GM12878 (cell line): ENCODE data around the gene CCNA2. TPM values are rescaled to one million over a fixed set of nuclear protein-coding genes. Genes with fewer than 3 reads are reported as not detected.

ENCODE experiments used
- ATAC-seq: fragments of 200-7000 bp; cut with Tn5 transposase; 3 replicates; pipeline ENCODE4 v1.9.1; 2020; ENCODE audit warnings: mild to moderate bottlenecking, moderate library complexity
- BruUV-seq: library from RNA; stranded (reverse); fragments of 400-500 nt; replicated peaks from 2 replicates; lab custom pipeline; 2021; lab: Mats Ljungman, UMichigan
- CTCF ChIA-PET: fragments of 300-600 bp; sonication (Branson Sonifier 250); formaldehyde crosslinking; extraction: SDS; loops from one replicate; lab custom pipeline; 2021; ENCODE audit warnings: inconsistent platforms; lab: Yijun Ruan, JAX
- POLR2A ChIA-PET: fragments of 350-600 bp; formaldehyde crosslinking; extraction: SDS; loops from one replicate; lab custom pipeline; 2021; ENCODE audit warnings: inconsistent platforms; lab: Charles Lee
- RAD21 ChIA-PET: fragments of 300-600 bp; sonication (Branson Sonifier 250); formaldehyde crosslinking; loops from one replicate; lab custom pipeline; 2023; ENCODE audit warnings: antibody characterized with exemption; ENCODE audit not compliant: unreplicated experiment; lab: Charles Lee
- SMC1A ChIA-PET: fragments of 300-600 bp; sonication (Branson Sonifier 250); formaldehyde crosslinking; loops from one replicate; lab custom pipeline; 2023; ENCODE audit not compliant: unreplicated experiment, uncharacterized antibody; lab: Charles Lee
- DNase-seq: peaks from one replicate; pipeline ENCODE4 v3.0.0-alpha.2; 2011; ENCODE audit warnings: low read depth, low spot score
- FAIRE-seq: peaks from 3 replicates; lab custom pipeline; 2011; peaks lifted over from hg19 to GRCh38; lab: Jason Lieb, UNC
- H2AFZ ChIP-seq: 2 replicates; pipeline ENCODE4 v1.6.0; 2011; ENCODE audit warnings: low read depth, low read length, control low read depth; ENCODE audit not compliant: control insufficient read depth
- H3K27ac ChIP-seq: 2 replicates; pipeline ENCODE4 v1.5.1; 2011; ENCODE audit warnings: control low read depth; ENCODE audit not compliant: control insufficient read depth, insufficient read depth
- H3K27me3 ChIP-seq, 2 experiments: replicated peaks in 1 of 2; 2 replicates each; pipeline versions ENCODE4 v1.6.0 to v1.6.1; 2011; ENCODE audit warnings: low read length in 1 of 2; ENCODE audit not compliant: control insufficient read depth in 2 of 2, insufficient read depth in 2 of 2
- H3K36me3 ChIP-seq, 2 experiments: 2 replicates each; pipeline ENCODE4 v1.5.1; 2011; ENCODE audit warnings: low read length in 1 of 2; ENCODE audit not compliant: control insufficient read depth in 2 of 2, insufficient read depth in 2 of 2
- H3K4me1 ChIP-seq: 2 replicates; pipeline ENCODE4 v1.6.1; 2011; ENCODE audit warnings: mild to moderate bottlenecking, low read length, moderate library complexity, mixed read lengths; ENCODE audit not compliant: control insufficient read depth, insufficient read depth
- H3K4me2 ChIP-seq: 2 replicates; pipeline ENCODE4 v1.6.0; 2011; ENCODE audit warnings: control low read depth; ENCODE audit not compliant: control insufficient read depth, insufficient read depth
- H3K4me3 ChIP-seq: fragments of 200-600 bp; sonication (generic); 2 replicates; pipeline ENCODE4 v1.5.1; 2016
- H3K79me2 ChIP-seq: 2 replicates; pipeline ENCODE4 v1.6.0; 2011; ENCODE audit warnings: low read length; ENCODE audit not compliant: control insufficient read depth, insufficient read depth
- H3K9ac ChIP-seq: 2 replicates; pipeline ENCODE4 v1.8.0; 2011; ENCODE audit warnings: low read length, control low read depth, mixed read lengths; ENCODE audit not compliant: control insufficient read depth, insufficient read depth
- H3K9me3 ChIP-seq: replicated peaks from 3 replicates; pipeline ENCODE4 v1.5.1; 2011; ENCODE audit warnings: mild to moderate bottlenecking, low read length; ENCODE audit not compliant: control insufficient read depth, insufficient read depth
- H4K20me1 ChIP-seq: 2 replicates; pipeline ENCODE4 v1.6.0; 2011; ENCODE audit not compliant: control insufficient read depth, insufficient read depth
- CEBPZ ChIP-seq: fragments of 150-350 bp; IDR thresholded peaks from 2 replicates; pipeline ENCODE4 v1.6.1; 2016; ENCODE audit warnings: low read depth, low read length
- CHD1 ChIP-seq: IDR thresholded peaks from 2 replicates; pipeline ENCODE4 v1.6.1; 2012; ENCODE audit warnings: low read depth, low read length, improper control_type of control experiment
- EZH2 ChIP-seq: IDR thresholded peaks from 2 replicates; pipeline ENCODE4 v1.6.1; 2012; ENCODE audit warnings: low read depth, mild to moderate bottlenecking, control low read depth, inconsistent platforms, low read length, borderline replicate concordance; ENCODE audit not compliant: control insufficient read depth
- FOXK2 ChIP-seq: fragments of 450-650 bp; IDR thresholded peaks from 2 replicates; pipeline ENCODE4 v1.6.1; 2017; ENCODE audit warnings: mild to moderate bottlenecking, moderate library complexity
- HSF1 ChIP-seq: fragments of 150-350 bp; IDR thresholded peaks from 2 replicates; pipeline ENCODE4 v1.6.1; 2014; ENCODE audit warnings: mild to moderate bottlenecking, low read depth, low read length
- JUND ChIP-seq: IDR thresholded peaks from 2 replicates; pipeline ENCODE4 v1.6.1; 2012; ENCODE audit warnings: low read depth, mild to moderate bottlenecking, low read length, improper control_type of control experiment, moderate library complexity
- KAT2A ChIP-seq: conservative IDR thresholded peaks from 2 replicates; pipeline ENCODE4 v1.6.1; 2011; ENCODE audit warnings: low read depth, low read length; ENCODE audit not compliant: control insufficient read depth
- MAX ChIP-seq: IDR thresholded peaks from 2 replicates; pipeline ENCODE4 v1.6.1; 2012; ENCODE audit warnings: low read depth, low read length, improper control_type of control experiment
- MEF2B ChIP-seq: fragments of 450-650 bp; IDR thresholded peaks from 2 replicates; pipeline ENCODE4 v1.6.1; 2018; ENCODE audit warnings: mild to moderate bottlenecking, moderate library complexity; ENCODE audit not compliant: partially characterized antibody, poor library complexity, severe bottlenecking
- NR2C1 ChIP-seq: fragments of 450-650 bp; IDR thresholded peaks from 2 replicates; pipeline ENCODE4 v1.6.1; 2017; ENCODE audit warnings: antibody characterized with exemption, mild to moderate bottlenecking, moderate library complexity
- NR2F1 ChIP-seq: fragments of 450-650 bp; conservative IDR thresholded peaks from 2 replicates; pipeline ENCODE4 v1.6.1; 2017; ENCODE audit warnings: mild to moderate bottlenecking
- PML ChIP-seq: IDR thresholded peaks from 2 replicates; pipeline ENCODE4 v1.6.1; 2012; ENCODE audit warnings: low read length, inconsistent platforms
- SRF ChIP-seq, 2 experiments: IDR thresholded peaks; 2 replicates each; pipeline ENCODE4 v1.6.1; 2011; ENCODE audit warnings: low read depth in 2 of 2, low read length in 2 of 2, mild to moderate bottlenecking in 1 of 2, moderate library complexity in 1 of 2
- TARDBP ChIP-seq: IDR thresholded peaks from 2 replicates; pipeline ENCODE4 v1.6.1; 2016; ENCODE audit warnings: borderline replicate concordance
- TCF7 ChIP-seq: IDR thresholded peaks from 2 replicates; pipeline ENCODE4 v1.6.1; 2014; ENCODE audit warnings: antibody characterized with exemption, borderline replicate concordance
- ZNF687 ChIP-seq: fragments of 450-650 bp; IDR thresholded peaks from 2 replicates; pipeline ENCODE4 v1.6.1; 2017; ENCODE audit warnings: mild to moderate bottlenecking, moderate library complexity
- WGBS: methylation state at CpG from one replicate; pipeline ENCODE4 v1.1.6; 2016; ENCODE audit warnings: low lambda C conversion rate; ENCODE audit not compliant: insufficient replicate concordance, insufficient coverage; ENCODE audit errors: missing lambda C conversion rate; 5-methylcytosine and 5-hydroxymethylcytosine counted together
- in situ Hi-C: fragments of 300-500 bp; cut with MboI; formaldehyde crosslinking; loops from 9 replicates; pipeline ENCODE4 v1.14.3; 2018; ENCODE audit warnings: mixed read lengths
- intact Hi-C: fragments of 100-400 bp; cut with micrococcal nuclease; formaldehyde crosslinking; loops from one replicate; pipeline ENCODE4 v1.14.2; 2022; ENCODE audit not compliant: unreplicated experiment
- polyA plus RNA-seq, 11 experiments: library from polyadenylated mRNA; depleted of rRNA in 4 of 11; unstranded in 6 of 11; stranded (reverse) in 5 of 11; fragments of >200 nt; fragmentation: Nextera tagmentation in 4 of 11; fragmentation: Illumina TruSeq in 1 of 11; extraction: Ambion mirVana in 4 of 11; extraction: Trizol in 1 of 11; gene quantifications; 1 replicate in 1 of 11; 2 replicates in 10 of 11; pipeline versions ENCODE4 v1.2.1 to v1.2.3, GENCODE V29; 2011 to 2016; ENCODE audit warnings: inconsistent platforms in 2 of 11, missing spikeins in 2 of 11, low read depth in 1 of 11
- total RNA-seq, 4 experiments: library from RNA; depleted of rRNA in 3 of 4; stranded (reverse); fragments of >200 nt in 3 of 4; fragmentation: Illumina TruSeq in 1 of 4; extraction: Trizol in 1 of 4; gene quantifications; 2 replicates each; pipeline versions ENCODE4 v1.2.1 to v1.2.3, GENCODE V29; 2013 to 2021

The CCNA2 gene
- total and polyA plus RNA-seq, 10 of the 15 experiments (the other 5 are each of a cell fraction or from before 2014, with no cell fraction given) = 21.8 to 153 (median 94.5) TPM

- intact Hi-C loops = no loop called here
- CTCF ChIA-PET = interaction anchor here (1.0 to 1.8 kb wide), 3 partner anchors 11 to 172 kb away, joined by 3 to 4 read pairs (median 3); no protein-coding TSS in a partner anchor
- WGBS = 100% methylated on average over 1 of the region's 1 CpG
Observed at GRCh38 chr4:121827853-121828252, 4.2 kb upstream of the CCNA2 start.

More at GRCh38 chr4:121827853-121828252, 4.2 kb upstream of the CCNA2 start:
- Histone ChIP-seq H3K36me3 (no peaks in the 10 kb centered on the region), H2AFZ (no peak overlapping the region), H3K4me2 (no peak overlapping the region), H3K79me2 (peaks cover 9% of the 10 kb centered on the region), H3K27me3 (no peaks in the 10 kb centered on the region), H3K9ac (no peak overlapping the region), H4K20me1 (no peaks in the 10 kb centered on the region), H3K27ac (no peak overlapping the region), H3K4me3 (no peak overlapping the region), H3K4me1 (no peaks in the 10 kb centered on the region), H3K9me3 (no peaks in the 10 kb centered on the region)
- no peak for ATAC-seq
- POLR2A ChIA-PET = interaction anchor here (1.2 kb wide), 1 partner anchor 11 kb away, joined by 3 read pairs; no protein-coding TSS in a partner anchor
- BruUV-seq = no TSS peak
- TF ChIP-seq NR2F1 (no peak), MEF2B (no peak), TCF7 (no peak), HSF1 (no peak), ZNF687 (no peak), EZH2 (no peak), FOXK2 (no peak), SRF (IDR thresholded peaks at IDR 0.05; ENCODE audit: low read depth in 2 of 2, low read length in 2 of 2) (no peak), PML (no peak), NR2C1 (no peak), JUND (no peak), CHD1 (no peak), MAX (no peak), KAT2A (no peak), CEBPZ (no peak), TARDBP (no peak)
- RAD21 ChIA-PET = interaction anchor here (1.1 kb wide), 2 partner anchors 60 to 132 kb away, joined by 3 read pairs; no protein-coding TSS in a partner anchor
- in situ Hi-C loops = no loop called here
- FAIRE-seq = no peak
- DNase-seq = no peak
- SMC1A ChIA-PET = interaction anchor here (0.6 to 2.3 kb wide), 4 partner anchors 8 to 132 kb away, joined by 3 to 7 read pairs (median 4); no protein-coding TSS in a partner anchor
